Fibroblast of lung (primary cell): ENCODE measurements around the gene NDUFS5. TPM values are rescaled to one million over a fixed set of nuclear protein-coding genes. Genes with fewer than 3 reads are reported as not detected.
"Not testable (repeated sequence)": the region's sequence is repeated elsewhere in the genome, so short reads cannot be mapped to it uniquely, and the experiment has no call there.

Experiments
- DNase-seq, 2 donors: peaks; one replicate each; pipeline versions ENCODE4 v3.0.0 to v3.0.0-alpha.2; 2010; ENCODE audit warnings: low read depth in 2 of 2
- H2AFZ ChIP-seq: 2 replicates; pipeline ENCODE4 v1.5.1; 2012; ENCODE audit warnings: low read length, control low read depth, inconsistent platforms
- H3K27ac ChIP-seq: 2 replicates; pipeline ENCODE4 v1.5.1; 2011; ENCODE audit warnings: low read length, control low read depth; ENCODE audit not compliant: insufficient read depth
- H3K27me3 ChIP-seq: 2 replicates; pipeline ENCODE4 v1.5.1; 2011; ENCODE audit warnings: mild to moderate bottlenecking, low read length; ENCODE audit not compliant: control insufficient read depth, insufficient read depth
- H3K36me3 ChIP-seq: 2 replicates; pipeline ENCODE4 v1.5.1; 2011; ENCODE audit warnings: low read length; ENCODE audit not compliant: control insufficient read depth, insufficient read depth
- H3K4me1 ChIP-seq: 2 replicates; pipeline ENCODE4 v1.5.1; 2011; ENCODE audit warnings: low read length; ENCODE audit not compliant: control insufficient read depth, insufficient read depth; ENCODE audit errors: extremely low read depth
- H3K4me2 ChIP-seq: 2 replicates; pipeline ENCODE4 v1.5.1; 2011; ENCODE audit warnings: low read length, control low read depth; ENCODE audit not compliant: insufficient read depth; ENCODE audit errors: extremely low read depth
- H3K4me3 ChIP-seq, 4 experiments: fragments of 200-600 bp in 1 of 4; sonication (generic) in 1 of 4; replicated peaks in 1 of 4; 2 replicates each; pipeline ENCODE4 v1.5.1; 2011 to 2016; ENCODE audit warnings: low read length in 4 of 4, low read depth in 3 of 4, mild to moderate bottlenecking in 3 of 4, control low read depth in 2 of 4, inconsistent platforms in 1 of 4, mixed read lengths in 1 of 4; ENCODE audit not compliant: insufficient read depth in 1 of 4; ENCODE audit errors: control extremely low read depth in 1 of 4
- H3K79me2 ChIP-seq: 2 replicates; pipeline ENCODE4 v1.5.1; 2012; ENCODE audit warnings: mild to moderate bottlenecking, low read length, inconsistent platforms; ENCODE audit not compliant: control insufficient read depth, insufficient read depth
- H3K9ac ChIP-seq: 2 replicates; pipeline ENCODE4 v1.5.1; 2011; ENCODE audit warnings: mild to moderate bottlenecking, low read length, control low read depth; ENCODE audit not compliant: insufficient read depth
- H3K9me3 ChIP-seq: 2 replicates; pipeline ENCODE4 v1.5.1; 2012; ENCODE audit warnings: low read depth, low read length; ENCODE audit not compliant: control insufficient read depth, insufficient read depth
- H4K20me1 ChIP-seq: 2 replicates; pipeline ENCODE4 v1.5.1; 2011; ENCODE audit warnings: low read length; ENCODE audit not compliant: control insufficient read depth, insufficient read depth; ENCODE audit errors: extremely low read depth
- CTCF ChIP-seq, 2 donors: IDR thresholded peaks in 1 of 2; conservative IDR thresholded peaks in 1 of 2; 1 replicate in 1 of 2; 2 replicates in 1 of 2; pipeline ENCODE4 v1.5.1; 2011 to 2012; ENCODE audit warnings: low read length in 2 of 2, control low read depth in 1 of 2, inconsistent platforms in 1 of 2, low read depth in 1 of 2, mild to moderate bottlenecking in 1 of 2
- EZH2 ChIP-seq: IDR thresholded peaks from 2 replicates; pipeline ENCODE4 v1.5.1; 2012; ENCODE audit warnings: low read length, control low read depth, mild to moderate bottlenecking; ENCODE audit errors: missing control alignments
- polyA plus RNA-seq, 2 donors: library from polyadenylated mRNA; depleted of rRNA in 1 of 2; stranded (reverse) in 1 of 2; unstranded in 1 of 2; fragments of >200 nt; gene quantifications; 2 replicates each; pipeline ENCODE4 v1.2.1, GENCODE V29; 2011 to 2012; ENCODE audit warnings: missing spikeins in 1 of 2
- total RNA-seq: library from RNA; depleted of rRNA; stranded (reverse); fragments of >200 nt; gene quantifications from 2 replicates; pipeline ENCODE4 v1.2.1, GENCODE V29; 2014

NDUFS5 gene
- total and polyA plus RNA-seq, 2 donors (not counting 1 experiment from before 2014, with no cell fraction given) = 501 to 572 TPM

- no peaks in the 10 kb centered on the region for H4K20me1 ChIP-seq
- H3K9me3 ChIP-seq = no peaks in the 10 kb centered on the region
- H2AFZ ChIP-seq = no peak overlapping the region
- H3K27me3 ChIP-seq = no peaks in the 10 kb centered on the region
- H3K36me3 ChIP-seq = peaks cover 12% of the 10 kb centered on the region
- H3K4me3 ChIP-seq = no peak overlapping the region
- no peak overlapping the region for H3K4me2 ChIP-seq
- H3K4me1 ChIP-seq = peaks cover 5% of the 10 kb centered on the region
- no peak for DNase-seq
- TF ChIP-seq EZH2 = no peak
- TF ChIP-seq CTCF (conservative IDR thresholded peaks at IDR 0.05 in 1 of 2, IDR thresholded peaks at IDR 0.05 in 1 of 2; ENCODE audit: low read depth in 1 of 2, low read length in 2 of 2) = no peak
- H3K9ac ChIP-seq = no peak overlapping the region
- H3K79me2 ChIP-seq = no peaks in the 10 kb centered on the region
- no peak overlapping the region for H3K27ac ChIP-seq
Observed at GRCh38 chr1:39006726-39007645, 19.2 kb upstream of the NDUFS5 start.

GRCh38 chr1:39014956-39015355, 11.2 kb upstream of the NDUFS5 start:
- not testable (repeated sequence) for H2AFZ ChIP-seq, H3K27ac ChIP-seq, H3K9ac ChIP-seq, H4K20me1 ChIP-seq, DNase-seq, H3K79me2 ChIP-seq, H3K4me1 ChIP-seq, H3K4me3 ChIP-seq, H3K4me2 ChIP-seq, H3K36me3 ChIP-seq, H3K27me3 ChIP-seq, H3K9me3 ChIP-seq

- no peaks in the 10 kb centered on the region for H3K36me3 ChIP-seq
- no peaks in the 10 kb centered on the region for H3K27me3 ChIP-seq
- no peak overlapping the region for H3K4me2 ChIP-seq
- H3K4me3 ChIP-seq = no peak overlapping the region
- H2AFZ ChIP-seq = no peak overlapping the region
- no peaks in the 10 kb centered on the region for H3K79me2 ChIP-seq
- no peak for DNase-seq
- H3K27ac ChIP-seq = no peak overlapping the region
- H4K20me1 ChIP-seq = no peaks in the 10 kb centered on the region
- H3K9me3 ChIP-seq = no peaks in the 10 kb centered on the region
- no peaks in the 10 kb centered on the region for H3K4me1 ChIP-seq
- TF ChIP-seq CTCF (conservative IDR thresholded peaks at IDR 0.05 in 1 of 2, IDR thresholded peaks at IDR 0.05 in 1 of 2; ENCODE audit: low read depth in 1 of 2, low read length in 2 of 2) = no peak
- no peak for TF ChIP-seq EZH2
- H3K9ac ChIP-seq = no peak overlapping the region
Observed at GRCh38 chr1:39016604-39017171, 9.5 kb upstream of the NDUFS5 start.
